HG03457 (cell line): ENCODE data around the gene AGK.

Experiments used
- ATAC-seq: cut with Tn5 transposase; IDR thresholded peaks from one replicate; pipeline ENCODE4 v1.9.1; 2021; ENCODE audit warnings: moderate number of reproducible peaks; ENCODE audit not compliant: unreplicated experiment

The AGK gene

GRCh38 chr7:141584935-141585334 is 33.7 kb downstream of the AGK start:
- ATAC-seq: no peak

- ATAC-seq: no peak
These were observed 34.6 kb downstream of the AGK start for GRCh38 chr7:141585592-141586510.

- ATAC-seq: no peak
These were observed 35.7 kb downstream of the AGK start for GRCh38 chr7:141586878-141587277.

- no peak for ATAC-seq
These were observed 36.1 kb downstream of the AGK start for GRCh38 chr7:141587304-141587703.

GRCh38 chr7:141588912-141589311 is 37.7 kb downstream of the AGK start:
- ATAC-seq: no peak

DNA sequence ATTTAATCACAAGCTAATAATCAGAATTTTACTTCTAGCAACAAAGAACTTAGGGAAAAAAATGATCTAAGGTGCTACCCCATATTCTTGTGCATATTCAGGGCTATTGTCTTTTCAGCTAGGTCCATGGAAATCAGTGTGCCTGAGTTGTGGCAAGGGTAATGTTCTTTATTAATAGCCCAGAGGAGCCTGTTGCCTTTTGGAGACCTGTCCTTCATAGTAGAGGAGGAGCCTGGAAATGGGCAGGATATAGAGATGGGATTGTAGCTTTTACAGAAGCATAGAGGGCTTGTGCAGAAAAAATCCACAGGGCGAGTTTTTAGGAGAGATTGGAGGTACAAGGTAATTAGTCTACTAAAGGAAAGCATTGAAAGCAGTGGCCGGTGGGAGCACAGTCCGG is 38.9 kb downstream of the AGK start:
- ATAC-seq: no peak

- ATAC-seq: no peak
These were observed 39.5 kb downstream of the AGK start for GRCh38 chr7:141590666-141591065.

GRCh38 chr7:141593134-141593533 is 41.9 kb downstream of the AGK start:
- ATAC-seq: no peak

DNA sequence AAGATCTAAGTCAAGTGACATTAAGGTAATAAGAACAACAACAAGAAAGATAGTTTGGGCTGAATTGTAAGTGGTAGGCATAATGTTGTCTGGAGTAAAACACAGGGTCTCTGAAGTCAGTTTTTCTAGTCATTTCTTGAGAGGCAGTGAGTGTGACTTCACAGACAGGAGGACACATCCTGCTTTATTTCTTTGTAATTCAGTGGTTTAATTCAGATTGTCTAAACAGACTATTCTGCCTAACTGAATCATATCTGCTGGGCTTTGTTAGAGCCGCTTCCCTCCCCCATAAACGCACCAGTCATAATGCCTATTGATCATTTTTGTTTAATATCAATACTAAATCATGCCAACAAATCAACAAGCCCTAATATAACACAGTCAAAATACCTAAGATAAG is 46.8 kb downstream of the AGK start:
- ATAC-seq: no peak

DNA sequence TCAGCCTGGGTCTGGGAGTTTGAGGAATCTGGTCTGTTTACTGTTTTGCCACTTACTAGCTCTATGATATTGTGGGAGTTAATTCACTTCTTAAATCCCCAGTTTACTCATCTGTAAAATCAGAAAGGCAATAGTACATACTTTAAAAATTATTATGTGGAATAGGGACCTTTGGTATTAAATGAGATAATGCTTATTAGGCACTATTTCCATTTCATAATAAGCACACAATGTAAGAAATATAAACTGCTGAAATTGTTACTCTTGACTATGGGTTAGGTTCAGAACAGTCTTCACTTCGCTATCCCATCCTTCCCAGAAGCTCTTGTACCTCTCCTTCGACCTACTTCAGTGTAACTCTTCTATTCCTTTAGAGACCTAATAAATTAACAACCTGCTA is 47.2 kb downstream of the AGK start:
- no peak for ATAC-seq

DNA sequence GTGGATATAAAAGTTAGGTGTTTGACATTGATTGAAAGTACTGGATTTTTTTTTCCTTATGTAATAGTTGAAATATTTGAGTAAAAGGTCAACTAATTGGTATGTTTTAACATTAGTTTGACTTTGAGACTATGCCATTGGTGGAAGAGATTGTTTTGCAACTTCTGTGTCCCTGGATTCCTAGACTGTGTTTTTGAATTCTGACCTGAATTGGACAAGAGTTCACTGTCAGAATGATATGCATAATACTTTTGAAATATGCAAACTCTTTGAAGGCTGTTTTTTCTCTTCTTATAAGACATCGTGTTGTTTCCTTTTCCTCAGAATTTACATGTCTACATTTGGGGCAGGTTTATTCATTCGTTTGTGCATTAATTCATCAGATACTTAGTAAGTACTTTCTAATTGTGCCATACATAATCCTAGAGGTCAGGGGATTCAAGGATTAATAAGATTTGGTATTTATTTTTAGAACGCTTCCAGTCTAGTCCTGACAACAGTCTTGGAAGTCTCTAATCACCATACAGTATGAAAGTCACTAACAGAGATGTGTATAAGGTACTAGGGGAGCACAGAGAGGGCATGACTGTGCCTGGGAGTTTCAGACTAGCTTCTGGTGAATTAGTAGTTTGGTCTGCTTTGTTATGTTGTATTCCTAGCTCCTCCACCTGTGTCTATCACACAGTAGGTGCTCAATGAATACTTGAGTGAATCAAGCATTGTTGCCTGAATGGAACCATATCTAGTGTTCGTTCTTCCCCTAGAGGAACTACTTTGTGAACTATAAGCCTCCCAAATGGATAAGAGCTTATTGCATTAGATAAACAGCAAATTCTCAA is 49.2 kb downstream of the AGK start:
- ATAC-seq: no peak

GRCh38 chr7:141609576-141609975 is 58.4 kb downstream of the AGK start:
- no peak for ATAC-seq

GRCh38 chr7:141610671-141611070 is 59.5 kb downstream of the AGK start:
- no peak for ATAC-seq

GRCh38 chr7:141612861-141613260 is 61.7 kb downstream of the AGK start:
- ATAC-seq: no peak

- no peak for ATAC-seq
These were observed 66.1 kb downstream of the AGK start for GRCh38 chr7:141617280-141617679.

DNA sequence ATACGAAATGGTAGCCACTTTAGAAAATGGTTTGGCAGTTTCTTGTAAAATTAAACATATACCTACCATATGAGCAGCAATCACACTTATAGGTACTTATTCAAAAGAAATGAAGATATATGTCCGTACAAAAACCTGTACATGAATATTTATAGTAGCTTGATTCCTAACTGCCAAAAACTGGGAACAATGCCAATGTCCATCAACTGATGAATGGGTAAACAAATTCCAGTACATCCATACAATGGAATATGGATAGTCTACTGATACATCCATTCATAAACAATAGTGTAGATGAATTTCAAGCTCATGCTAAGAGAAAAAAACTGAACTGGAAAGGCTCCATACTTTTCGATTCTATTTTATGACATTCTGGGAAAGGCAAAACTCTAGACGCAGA is 68.5 kb downstream of the AGK start:
- ATAC-seq: no peak

DNA sequence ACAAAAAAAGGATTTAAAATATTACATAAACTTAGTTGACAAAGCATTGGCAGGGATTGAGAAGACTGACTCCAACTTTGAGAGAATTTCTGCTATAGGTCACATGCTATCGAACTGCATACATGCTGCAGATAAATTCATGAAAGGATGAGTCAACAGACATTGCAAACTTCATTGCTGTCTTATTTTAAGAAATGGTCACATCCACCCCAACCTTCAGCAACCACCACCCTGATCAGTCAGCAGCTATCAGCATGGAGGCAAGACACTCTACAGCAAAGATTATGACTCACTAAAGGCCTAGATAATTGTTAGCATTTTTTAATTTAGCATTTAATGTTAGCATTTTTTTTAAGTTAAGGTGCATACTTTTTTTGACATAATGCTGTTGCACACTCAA is 73.6 kb downstream of the AGK start:
- ATAC-seq: no peak

GRCh38 chr7:141630621-141631020 is 79.4 kb downstream of the AGK start:
- ATAC-seq: no peak

- no peak for ATAC-seq
These were observed 80.3 kb downstream of the AGK start for GRCh38 chr7:141631525-141631924.

DNA sequence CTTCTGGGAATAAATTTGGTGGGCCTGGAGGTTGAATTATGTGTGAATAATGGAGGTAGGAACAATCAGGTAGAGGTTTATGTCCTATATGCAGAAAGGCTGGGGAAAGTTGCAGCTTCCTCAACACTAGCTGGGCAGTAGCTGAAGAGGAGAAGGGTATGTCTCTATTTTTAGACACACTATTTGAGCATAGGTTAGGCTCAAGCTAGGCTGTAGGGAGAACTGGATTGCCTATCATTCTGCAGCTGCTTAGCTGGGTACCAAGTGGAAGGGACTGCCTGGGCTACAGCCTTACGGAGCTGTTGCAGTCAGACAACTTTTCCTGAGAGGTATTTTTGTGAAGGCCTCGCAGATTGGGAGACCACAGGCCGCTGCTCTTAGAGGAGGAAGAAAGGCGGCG is 82.9 kb downstream of the AGK start:
- ATAC-seq: no peak

DNA sequence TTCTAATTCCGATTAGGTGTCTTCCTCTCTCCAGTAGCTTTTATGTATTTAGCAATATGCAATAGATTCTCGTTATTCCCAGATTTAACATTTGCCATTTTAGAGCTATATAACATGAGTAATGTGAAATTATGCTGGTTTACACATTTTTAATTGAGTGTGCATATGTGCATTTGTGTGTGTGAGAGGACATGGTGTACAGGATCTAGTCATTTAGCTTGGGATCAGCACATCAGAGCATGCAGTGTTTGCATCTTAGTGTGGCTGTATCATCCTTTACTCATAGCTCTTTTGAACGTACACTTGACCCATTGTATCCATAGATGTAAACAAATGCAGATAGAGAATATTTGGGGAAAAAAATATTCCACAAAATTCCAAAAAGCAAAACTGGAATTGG is 84.8 kb downstream of the AGK start:
- ATAC-seq: no peak

DNA sequence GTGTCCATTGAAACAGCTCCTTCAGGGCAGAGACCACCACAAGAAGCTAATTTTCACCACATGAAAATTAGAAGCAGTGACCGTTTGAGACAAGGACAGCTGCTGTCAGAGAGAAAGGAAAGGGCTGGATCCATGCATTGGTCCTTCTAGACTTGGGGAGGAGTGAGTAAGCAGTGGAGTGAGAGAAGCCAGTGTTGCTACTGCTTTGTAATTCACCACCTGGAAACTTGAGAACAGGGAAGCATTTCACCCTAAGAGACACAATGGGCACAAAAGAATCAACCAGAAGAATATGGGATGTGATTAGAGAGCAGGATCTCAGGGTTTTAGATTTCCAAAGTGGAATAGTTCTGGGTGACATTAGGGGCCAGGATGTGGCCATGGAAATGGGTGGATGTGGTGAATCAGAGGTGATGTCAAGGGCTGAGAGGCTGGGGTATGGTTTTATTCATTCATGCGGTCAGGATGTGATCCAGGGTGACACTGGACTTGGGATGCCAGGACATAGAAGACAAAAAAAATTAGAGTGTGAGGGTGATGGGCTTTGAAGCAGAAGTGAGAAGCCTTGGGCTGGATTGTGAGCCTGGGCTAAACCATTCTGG is 89.1 kb downstream of the AGK start:
- no peak for ATAC-seq
